HG02678 (cell line): ENCODE data around the gene SERINC1.

Source experiments
- ATAC-seq: cut with Tn5 transposase; IDR thresholded peaks from one replicate; pipeline ENCODE4 v1.9.1; 2021; ENCODE audit warnings: mild to moderate bottlenecking, moderate library complexity; ENCODE audit not compliant: unreplicated experiment

The SERINC1 gene

DNA sequence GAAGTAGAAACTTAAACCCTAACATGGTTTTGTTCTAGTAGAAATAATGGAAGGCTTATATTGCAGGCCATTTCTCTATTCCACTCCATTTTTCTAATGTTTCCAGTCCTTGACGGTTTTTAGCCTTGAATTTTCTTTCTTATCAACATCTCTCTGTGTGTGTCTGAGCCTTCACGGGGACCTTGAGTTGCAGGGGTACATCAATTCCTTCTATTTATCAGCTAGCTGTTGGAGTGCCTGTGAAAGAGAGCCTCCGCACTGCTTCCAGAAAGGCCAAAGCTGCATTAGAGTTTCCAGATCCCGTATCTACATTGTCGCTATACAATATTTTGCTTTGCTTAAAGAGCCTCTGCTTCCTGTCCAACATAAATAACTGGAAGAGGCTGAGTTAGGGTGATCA lies 77.6 kb downstream of the SERINC1 start:
- no peak for ATAC-seq

DNA sequence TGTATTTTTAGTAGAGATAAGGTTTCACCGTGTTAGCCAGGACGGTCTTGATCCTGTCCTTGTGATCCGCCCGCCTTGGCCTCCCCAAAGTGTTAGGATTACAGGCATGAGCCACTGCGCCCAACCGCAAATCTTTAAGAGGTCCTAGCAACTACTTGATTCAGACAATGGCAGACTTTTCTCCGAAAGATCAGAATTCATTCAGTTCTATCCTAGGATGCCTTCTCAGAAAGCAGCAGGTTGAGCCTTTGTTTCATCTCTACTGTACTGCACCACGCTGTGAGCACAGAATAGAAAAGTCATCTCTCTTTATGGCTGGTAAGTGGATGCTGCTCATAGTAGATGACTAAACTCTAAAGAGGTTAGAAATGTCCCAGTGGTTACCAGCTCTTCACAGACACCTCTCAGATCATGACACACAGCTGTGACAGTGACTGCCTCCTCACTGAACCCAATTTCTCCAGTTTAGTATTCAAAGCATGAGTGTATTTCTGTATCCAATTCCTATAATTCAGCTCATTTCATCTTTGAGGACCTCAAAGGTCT lies 78.2 kb downstream of the SERINC1 start:
- peak; percentile 45 for ATAC-seq
